Gastrocnemius medialis (tissue), 4 donors: Measurements from ENCODE around the gene CCT6A. TPM values are rescaled to one million over a fixed set of nuclear protein-coding genes. Genes with fewer than 3 reads are reported as not detected.
"Not testable (repeated sequence)": the region's sequence is repeated elsewhere in the genome, so short reads cannot be mapped to it uniquely, and the experiment has no call there.

Experiments
- ATAC-seq, 2 donors: fragments of 150-250 bp; one replicate each; pipeline ENCODE4 v1.9.1; 2016
- DNase-seq, 2 donors: peaks; one replicate each; pipeline ENCODE4 v3.0.0-alpha.2; 2019
- H3K27ac ChIP-seq, 4 donors: fragments of 200-600 bp; sonication (generic); 1 replicate in 1 of 4; 2 replicates in 3 of 4; pipeline ENCODE4 v1.5.1; 2016 to 2018; ENCODE audit warnings: mild to moderate bottlenecking in 2 of 4, moderate library complexity in 1 of 4
- H3K27me3 ChIP-seq, 3 donors: fragments of 200-600 bp; sonication (generic) in 2 of 3; 1 replicate in 1 of 3; 2 replicates in 2 of 3; pipeline versions ENCODE4 v1.5.1 to v1.6.0; 2016 to 2019; ENCODE audit warnings: mild to moderate bottlenecking in 1 of 3, moderate library complexity in 1 of 3
- H3K36me3 ChIP-seq, 2 donors: fragments of 200-600 bp; sonication (generic) in 1 of 2; one replicate each; pipeline ENCODE4 v1.5.1; 2017 to 2018
- H3K4me1 ChIP-seq, 2 donors: fragments of 200-600 bp; sonication (generic) in 1 of 2; one replicate each; pipeline ENCODE4 v1.5.1; 2016 to 2017; ENCODE audit warnings: mild to moderate bottlenecking in 2 of 2
- H3K4me3 ChIP-seq, 4 donors: fragments of 200-600 bp; sonication (generic) in 3 of 4; 1 replicate in 1 of 4; 2 replicates in 3 of 4; pipeline ENCODE4 v1.5.1; 2016 to 2019; ENCODE audit warnings: mild to moderate bottlenecking in 2 of 4
- H3K9me3 ChIP-seq, 3 donors: fragments of 200-600 bp; sonication (generic) in 2 of 3; 1 replicate in 1 of 3; 2 replicates in 2 of 3; pipeline ENCODE4 v1.5.1; 2016 to 2019
- POLR2A ChIP-seq, 2 donors: fragments of 450-650 bp; IDR thresholded peaks; one replicate each; pipeline ENCODE4 v1.6.1; 2017; ENCODE audit warnings: antibody characterized with exemption in 2 of 2, mild to moderate bottlenecking in 2 of 2, moderate library complexity in 2 of 2
- in situ Hi-C, 4 donors: fragments of 200-750 bp; cut with MboI; loops; one replicate each; pipeline versions ENCODE4 v1.15.0 to v1.8.0; 2017; ENCODE audit warnings: low sequenced_read_pairs in 4 of 4
- intact Hi-C: fragments of 100-400 bp; cut with DNase I; formaldehyde crosslinking; loops from one replicate; pipeline ENCODE4 v1.15.1; 2023; ENCODE audit warnings: low total_unique reads
- total RNA-seq, 4 donors: library from RNA; depleted of rRNA; stranded (reverse); fragments of >200 nt; gene quantifications; one replicate each; pipeline versions ENCODE4 v1.1.0 to v1.2.3, GENCODE V29; 2016
- TF ChIP-seq, protein P1 (sequence below), 5 experiments: fragments of 450-650 bp in 3 of 5; fragments of 200-600 bp in 2 of 5; sonication (generic) in 2 of 5; IDR thresholded peaks in 4 of 5; conservative IDR thresholded peaks in 1 of 5; 1 replicate in 4 of 5; 2 replicates in 1 of 5; pipeline ENCODE4 v1.5.1; 2016 to 2019; ENCODE audit warnings: antibody characterized with exemption in 5 of 5, mild to moderate bottlenecking in 3 of 5, moderate library complexity in 3 of 5

The CCT6A gene
- total RNA-seq, 4 donors from 2014 or later = 95.9 to 158 (median 114) TPM

DNA sequence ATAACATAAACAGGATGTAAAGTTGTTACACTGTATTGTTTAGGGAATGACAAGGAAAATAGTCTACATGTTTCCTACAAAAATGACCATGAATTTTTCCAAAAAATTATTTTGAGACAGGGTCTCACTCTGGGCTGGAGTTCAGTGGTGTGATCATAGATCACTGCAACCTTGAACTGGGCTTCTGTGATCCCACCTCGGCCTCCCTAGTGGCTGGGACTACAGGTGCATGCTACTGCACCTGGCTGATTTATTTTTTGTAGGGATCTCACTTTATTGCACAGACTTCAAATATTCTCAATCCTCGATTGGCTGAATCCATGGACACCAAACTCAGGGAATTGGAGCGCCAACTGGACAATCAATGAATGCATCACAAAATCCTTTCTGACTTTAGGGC lies 48.1 kb downstream of the CCT6A start:
- in situ Hi-C loops = loop anchor here in 1 of 4 donors (25.0 kb wide), 1 partner anchor 462 kb away; no protein-coding TSS in a partner anchor
- no peak for TF ChIP-seq POLR2A (IDR thresholded peaks at IDR 0.05)

DNA sequence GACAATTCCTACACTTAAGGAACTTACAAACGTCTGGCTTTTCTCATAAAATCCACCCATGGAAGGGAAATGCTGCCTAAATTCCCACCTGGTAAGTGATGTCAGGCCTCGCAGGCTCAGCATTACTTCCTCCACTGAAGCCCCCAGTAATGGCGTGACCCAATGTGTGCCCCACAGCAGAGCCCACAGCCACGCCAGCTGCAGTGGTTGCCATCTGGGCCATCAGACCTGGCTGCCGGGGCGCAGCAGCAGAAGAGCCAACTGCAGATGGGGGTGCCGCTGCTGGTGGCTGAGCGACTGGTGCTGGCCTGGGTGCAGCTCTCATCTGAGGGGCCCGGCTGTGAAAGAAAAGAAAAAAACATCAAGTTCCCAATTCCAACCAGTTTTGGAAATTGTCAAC lies 52.6 kb downstream of the CCT6A start:
- in situ Hi-C loops, H3K9me3 ChIP-seq, ATAC-seq, H3K27me3 ChIP-seq, H3K4me3 ChIP-seq, DNase-seq, H3K27ac ChIP-seq: not testable (repeated sequence)
- intact Hi-C loops = loop anchor here (10.0 kb wide), 1 partner anchor 529 kb away; the partner anchor contains the start of gene VOPP1
- Histone ChIP-seq H3K4me1 (peaks cover 18 to 19% of the 10 kb centered on the region in 2 donors), H3K36me3 (peaks cover 0 to 51% of the 10 kb centered on the region in 2 donors)

More for the DNA sequence above, 48.1 kb downstream of the CCT6A start:
- no peaks in the 10 kb centered on the region for H3K9me3 ChIP-seq
- intact Hi-C loops = loop anchor here (10.0 kb wide), 1 partner anchor 525 kb away; the partner anchor contains the start of gene VOPP1
- ATAC-seq (no peak), DNase-seq (no peak)
- no peaks in the 10 kb centered on the region for H3K27me3 ChIP-seq
- no peak overlapping the region for H3K4me3 ChIP-seq
- peaks cover 12 to 18% of the 10 kb centered on the region in 2 donors for H3K4me1 ChIP-seq
- peaks cover 0 to 51% of the 10 kb centered on the region in 2 donors for H3K36me3 ChIP-seq
- no peak overlapping the region for H3K27ac ChIP-seq

DNA sequence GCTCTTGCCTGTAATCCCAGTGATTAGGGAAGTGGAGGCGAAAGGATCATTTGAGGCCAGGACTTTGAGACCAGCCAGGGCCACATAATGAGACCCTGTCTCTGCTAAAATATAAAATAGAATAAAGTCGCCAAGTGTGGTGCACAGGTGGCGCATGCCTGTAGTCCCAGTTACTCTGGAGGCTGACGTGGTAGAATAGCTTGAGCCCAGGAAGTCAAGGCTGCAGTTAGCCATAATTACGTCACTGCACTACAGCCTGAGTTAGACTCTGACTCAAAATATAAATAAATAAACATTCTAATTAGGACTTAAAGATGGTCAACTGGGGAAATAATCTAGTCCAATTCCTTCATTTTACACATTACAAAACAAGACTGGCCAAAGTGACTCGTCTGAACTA lies 53.9 kb downstream of the CCT6A start:
- TF ChIP-seq, protein P1, sequence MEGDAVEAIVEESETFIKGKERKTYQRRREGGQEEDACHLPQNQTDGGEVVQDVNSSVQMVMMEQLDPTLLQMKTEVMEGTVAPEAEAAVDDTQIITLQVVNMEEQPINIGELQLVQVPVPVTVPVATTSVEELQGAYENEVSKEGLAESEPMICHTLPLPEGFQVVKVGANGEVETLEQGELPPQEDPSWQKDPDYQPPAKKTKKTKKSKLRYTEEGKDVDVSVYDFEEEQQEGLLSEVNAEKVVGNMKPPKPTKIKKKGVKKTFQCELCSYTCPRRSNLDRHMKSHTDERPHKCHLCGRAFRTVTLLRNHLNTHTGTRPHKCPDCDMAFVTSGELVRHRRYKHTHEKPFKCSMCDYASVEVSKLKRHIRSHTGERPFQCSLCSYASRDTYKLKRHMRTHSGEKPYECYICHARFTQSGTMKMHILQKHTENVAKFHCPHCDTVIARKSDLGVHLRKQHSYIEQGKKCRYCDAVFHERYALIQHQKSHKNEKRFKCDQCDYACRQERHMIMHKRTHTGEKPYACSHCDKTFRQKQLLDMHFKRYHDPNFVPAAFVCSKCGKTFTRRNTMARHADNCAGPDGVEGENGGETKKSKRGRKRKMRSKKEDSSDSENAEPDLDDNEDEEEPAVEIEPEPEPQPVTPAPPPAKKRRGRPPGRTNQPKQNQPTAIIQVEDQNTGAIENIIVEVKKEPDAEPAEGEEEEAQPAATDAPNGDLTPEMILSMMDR (IDR thresholded peaks at IDR 0.05 in 4 of 5, conservative IDR thresholded peaks at IDR 0.05 in 1 of 5) = no peak
- no peak for TF ChIP-seq POLR2A (IDR thresholded peaks at IDR 0.05)
- peaks cover 18 to 19% of the 10 kb centered on the region in 2 donors for H3K4me1 ChIP-seq
- no peaks in the 10 kb centered on the region for H3K27me3 ChIP-seq
- no peaks in the 10 kb centered on the region for H3K9me3 ChIP-seq
- no peak for DNase-seq
- in situ Hi-C loops (no loop called here), intact Hi-C loops (loop anchor here (5.0 to 10.0 kb wide), 2 partner anchors 218 to 531 kb away; partner anchors contain the start of genes VOPP1 and ZNF713)
- H3K27ac ChIP-seq = peak overlapping the region; percentile 92 to 98 (median 94)
- peak in 1 of 2 donors; percentile 51 for ATAC-seq
- peaks cover 0 to 38% of the 10 kb centered on the region in 2 donors for H3K36me3 ChIP-seq
- H3K4me3 ChIP-seq = peak overlapping the region; percentile 75 to 95 (median 86)

DNA sequence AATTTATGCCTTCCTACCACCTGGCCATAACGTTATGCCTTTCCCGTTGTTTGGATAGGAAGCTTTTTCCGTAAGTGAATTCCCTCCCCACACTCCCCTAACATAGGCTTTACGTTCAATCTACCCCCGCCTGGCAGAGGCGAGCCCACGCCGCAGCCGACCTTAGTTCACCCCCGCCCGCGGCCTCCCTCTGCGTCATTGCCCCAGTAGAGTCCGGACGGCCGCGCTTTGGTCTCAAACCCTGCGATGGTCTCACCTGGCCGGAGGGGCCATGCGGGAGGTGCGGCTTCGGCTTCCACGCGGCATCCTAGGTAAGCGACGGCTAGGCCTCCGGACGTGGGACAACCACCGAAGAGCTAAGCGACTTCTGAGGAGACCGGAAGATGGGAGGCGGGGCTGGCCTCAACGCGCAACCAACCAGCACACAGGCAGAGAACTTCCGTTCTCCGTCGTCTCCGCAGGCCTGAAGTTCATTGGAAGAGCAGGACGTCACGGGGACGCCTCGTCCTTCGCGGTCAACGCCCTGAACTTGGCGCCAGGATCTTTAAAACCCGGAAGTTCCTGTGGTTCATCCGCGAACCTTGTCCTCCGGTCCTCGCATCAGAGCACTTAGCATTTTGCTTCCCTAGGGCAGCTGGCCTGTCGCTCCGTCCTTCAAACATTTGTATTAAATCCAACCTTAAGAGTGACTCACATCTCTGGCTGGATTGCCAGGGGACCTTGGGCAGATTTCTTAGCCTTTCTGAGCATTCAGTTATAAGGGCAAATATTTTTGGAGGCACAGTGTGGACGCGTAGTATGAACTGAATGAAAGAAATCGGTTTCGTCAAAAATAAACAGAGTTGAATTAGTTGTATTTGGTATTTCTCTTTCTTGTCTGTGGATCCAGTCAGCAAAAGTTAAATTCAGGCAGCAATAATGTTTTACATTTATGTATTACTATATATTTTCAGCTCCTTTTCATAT lies 54.8 kb downstream of the CCT6A start, which contains the start of gene CHCHD2:
CHCHD2 (minus strand) TSS at position 369 of the 966 bp plus-strand sequence; CDS start at position 306, 63 bp downstream.
- intact Hi-C loops (loop anchor here (1.0 to 10.0 kb wide), 5 partner anchors 14 to 532 kb away; partner anchors contain the start of genes CCT6A, PHKG1, PSPH and VOPP1), in situ Hi-C loops (no loop called here)
- Histone ChIP-seq H3K27ac (peak within 1 kb of the TSS; percentile 92 to 98 (median 94)), H3K4me3 (peak within 1 kb of the TSS; percentile 75 to 95 (median 86)), H3K4me1 (peaks cover 18 to 19% of the 10 kb centered on the region in 2 donors), H3K36me3 (peaks cover 0 to 29% of the 10 kb centered on the region in 2 donors), H3K9me3 (no peaks in the 10 kb centered on the region), H3K27me3 (no peaks in the 10 kb centered on the region)
- TF ChIP-seq, protein P1 (IDR thresholded peaks at IDR 0.05 in 4 of 5, conservative IDR thresholded peaks at IDR 0.05 in 1 of 5) = peak in 1 of 5 experiments; percentile 2
- TF ChIP-seq POLR2A (IDR thresholded peaks at IDR 0.05) = peak; percentile 92 to 93
- DNase-seq (peak; percentile 96 to 98), ATAC-seq (peak; percentile 99 to 100)

DNA sequence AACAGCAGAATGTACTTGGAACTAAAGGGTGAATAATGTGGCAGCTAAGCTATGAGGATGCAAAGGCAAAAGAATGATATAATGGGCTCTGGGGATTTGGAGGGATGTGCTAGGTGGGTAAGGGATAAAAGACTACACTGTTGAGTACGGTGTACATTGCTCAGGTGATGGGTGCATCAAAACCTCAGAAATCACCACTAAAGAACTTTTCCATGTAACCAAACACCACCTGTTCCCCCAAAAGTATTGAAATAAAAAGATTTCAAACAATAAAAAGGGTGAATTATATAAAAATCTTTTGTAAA lies 56.3 kb downstream of the CCT6A start:
- Histone ChIP-seq H3K27me3 (no peaks in the 10 kb centered on the region), H3K36me3 (peaks cover 0 to 14% of the 10 kb centered on the region in 2 donors), H3K4me1 (peaks cover 18 to 19% of the 10 kb centered on the region in 2 donors), H3K4me3 (no peak overlapping the region), H3K27ac (no peak overlapping the region), H3K9me3 (no peaks in the 10 kb centered on the region)
- TF ChIP-seq, protein P1 (IDR thresholded peaks at IDR 0.05 in 4 of 5, conservative IDR thresholded peaks at IDR 0.05 in 1 of 5) = no peak
- TF ChIP-seq POLR2A (IDR thresholded peaks at IDR 0.05) = no peak
- ATAC-seq (no peak), DNase-seq (no peak)
- intact Hi-C loops = loop anchor here (2.0 to 10.0 kb wide), 4 partner anchors 15 to 533 kb away; partner anchors contain the start of genes CCT6A, PHKG1, PSPH and VOPP1
- in situ Hi-C loops = no loop called here
